KMS-11 (cell line): ENCODE measurements around the gene YPEL2.

Experiments
- H2AFZ ChIP-seq: fragments of 200-600 bp; sonication (generic); 2 replicates; pipeline ENCODE4 v1.6.1; 2016; ENCODE audit warnings: antibody characterized with exemption, mixed run types, low read depth
- H3K27ac ChIP-seq: fragments of 200-600 bp; sonication (generic); 2 replicates; pipeline ENCODE4 v1.6.1; 2016; ENCODE audit warnings: mild to moderate bottlenecking, mixed run types
- H3K27me3 ChIP-seq: fragments of 200-600 bp; sonication (generic); 2 replicates; pipeline ENCODE4 v1.6.1; 2017; ENCODE audit warnings: mild to moderate bottlenecking, low read depth, mixed run types, moderate library complexity; ENCODE audit not compliant: insufficient read depth
- H3K36me3 ChIP-seq: fragments of 200-600 bp; sonication (generic); 2 replicates; pipeline ENCODE4 v1.6.1; 2017; ENCODE audit warnings: mild to moderate bottlenecking, mixed run types; ENCODE audit not compliant: insufficient read depth
- H3K4me1 ChIP-seq: fragments of 200-600 bp; sonication (generic); 2 replicates; pipeline ENCODE4 v1.6.1; 2016; ENCODE audit warnings: mild to moderate bottlenecking, low read depth, mixed run types; ENCODE audit not compliant: poor library complexity, severe bottlenecking
- H3K4me2 ChIP-seq: fragments of 200-600 bp; sonication (generic); 2 replicates; pipeline ENCODE4 v1.7.0; 2016; ENCODE audit warnings: mild to moderate bottlenecking, mixed run types
- H3K4me3 ChIP-seq: fragments of 200-600 bp; sonication (generic); IDR thresholded peaks from 2 replicates; pipeline ENCODE4 v1.6.1; 2017; ENCODE audit warnings: low read depth, low read length, mixed read lengths; ENCODE audit not compliant: insufficient read depth
- H3K79me2 ChIP-seq: fragments of 200-600 bp; sonication (generic); 2 replicates; pipeline ENCODE4 v1.6.1; 2016; ENCODE audit warnings: low read depth, mixed run types; ENCODE audit not compliant: insufficient read depth
- H3K9ac ChIP-seq: fragments of 200-600 bp; sonication (generic); 2 replicates; pipeline ENCODE4 v1.6.1; 2016; ENCODE audit warnings: mild to moderate bottlenecking, mixed run types
- H4K20me1 ChIP-seq: fragments of 200-600 bp; sonication (generic); 2 replicates; pipeline ENCODE4 v1.6.1; 2016; ENCODE audit warnings: mild to moderate bottlenecking, mixed run types; ENCODE audit not compliant: insufficient read depth
- TF ChIP-seq, protein P1 (sequence below): fragments of 200-600 bp; sonication (generic); conservative IDR thresholded peaks from 2 replicates; pipeline ENCODE4 v1.6.1; 2017; ENCODE audit warnings: low read depth, mild to moderate bottlenecking, antibody characterized with exemption, low read length, moderate library complexity, mixed read lengths

The YPEL2 gene

DNA sequence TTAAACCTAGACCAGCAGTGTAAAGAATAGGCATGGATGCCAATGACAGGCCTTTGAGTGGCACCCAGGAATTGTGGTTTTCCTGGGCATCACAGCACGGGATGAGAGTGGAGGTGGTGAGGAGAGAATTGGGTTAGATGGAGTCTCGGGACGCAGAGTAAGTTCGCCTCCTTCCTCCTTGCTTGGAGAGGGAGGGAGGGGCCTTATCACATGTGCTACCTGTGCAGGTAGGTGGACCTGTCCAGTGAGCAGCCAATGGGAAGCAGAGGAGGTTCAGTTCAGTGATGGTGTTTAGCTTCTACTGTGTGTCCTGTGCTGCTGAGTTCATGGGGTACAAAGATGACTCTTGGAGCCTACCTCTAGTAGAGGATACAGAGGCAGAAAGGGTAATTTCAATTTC is 14.9 kb downstream of the YPEL2 start:
- no peaks in the 10 kb centered on the region for H3K79me2 ChIP-seq
- no peak overlapping the region for H3K4me3 ChIP-seq
- no peak overlapping the region for H3K27ac ChIP-seq
- no peaks in the 10 kb centered on the region for H3K36me3 ChIP-seq
- no peak overlapping the region for H2AFZ ChIP-seq
- H3K4me2 ChIP-seq: no peak overlapping the region
- H3K27me3 ChIP-seq: no peaks in the 10 kb centered on the region
- no peaks in the 10 kb centered on the region for H4K20me1 ChIP-seq
- H3K4me1 ChIP-seq: no peaks in the 10 kb centered on the region
- H3K9ac ChIP-seq: no peak overlapping the region
- TF ChIP-seq, protein P1, sequence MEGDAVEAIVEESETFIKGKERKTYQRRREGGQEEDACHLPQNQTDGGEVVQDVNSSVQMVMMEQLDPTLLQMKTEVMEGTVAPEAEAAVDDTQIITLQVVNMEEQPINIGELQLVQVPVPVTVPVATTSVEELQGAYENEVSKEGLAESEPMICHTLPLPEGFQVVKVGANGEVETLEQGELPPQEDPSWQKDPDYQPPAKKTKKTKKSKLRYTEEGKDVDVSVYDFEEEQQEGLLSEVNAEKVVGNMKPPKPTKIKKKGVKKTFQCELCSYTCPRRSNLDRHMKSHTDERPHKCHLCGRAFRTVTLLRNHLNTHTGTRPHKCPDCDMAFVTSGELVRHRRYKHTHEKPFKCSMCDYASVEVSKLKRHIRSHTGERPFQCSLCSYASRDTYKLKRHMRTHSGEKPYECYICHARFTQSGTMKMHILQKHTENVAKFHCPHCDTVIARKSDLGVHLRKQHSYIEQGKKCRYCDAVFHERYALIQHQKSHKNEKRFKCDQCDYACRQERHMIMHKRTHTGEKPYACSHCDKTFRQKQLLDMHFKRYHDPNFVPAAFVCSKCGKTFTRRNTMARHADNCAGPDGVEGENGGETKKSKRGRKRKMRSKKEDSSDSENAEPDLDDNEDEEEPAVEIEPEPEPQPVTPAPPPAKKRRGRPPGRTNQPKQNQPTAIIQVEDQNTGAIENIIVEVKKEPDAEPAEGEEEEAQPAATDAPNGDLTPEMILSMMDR: no peak

DNA sequence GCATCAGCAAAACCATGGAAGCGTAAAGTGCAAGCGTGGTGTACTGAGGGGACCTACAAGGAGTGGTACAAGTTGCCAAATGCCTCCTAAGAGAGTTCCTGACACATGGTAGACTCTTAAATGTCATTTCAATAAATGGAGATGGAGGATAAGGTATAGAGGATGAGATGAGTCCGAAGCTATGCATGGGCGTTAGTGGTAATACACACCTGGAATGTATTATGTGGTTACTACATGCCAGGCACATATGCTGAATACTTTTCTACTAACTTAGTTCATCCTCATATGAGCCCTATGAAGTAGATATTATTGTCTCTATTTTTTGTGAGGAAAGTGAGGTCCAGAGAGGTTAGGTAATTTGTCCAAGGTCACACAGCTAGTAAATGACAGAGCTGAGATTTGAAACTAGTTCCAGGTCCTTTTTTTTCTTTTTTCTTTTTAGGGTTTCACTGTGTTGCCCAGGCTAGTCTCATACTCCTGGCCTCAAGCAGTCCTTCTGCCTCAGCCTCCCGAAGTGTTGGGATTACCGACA is 15.5 kb downstream of the YPEL2 start:
- no peak overlapping the region for H3K27ac ChIP-seq
- no peaks in the 10 kb centered on the region for H3K79me2 ChIP-seq
- no peaks in the 10 kb centered on the region for H3K4me1 ChIP-seq
- H4K20me1 ChIP-seq: no peaks in the 10 kb centered on the region
- H3K36me3 ChIP-seq: no peaks in the 10 kb centered on the region
- H3K4me2 ChIP-seq: no peak overlapping the region
- no peak overlapping the region for H3K9ac ChIP-seq
- no peak overlapping the region for H2AFZ ChIP-seq
- TF ChIP-seq, protein P1: no peak
- no peak overlapping the region for H3K4me3 ChIP-seq
- H3K27me3 ChIP-seq: no peaks in the 10 kb centered on the region

DNA sequence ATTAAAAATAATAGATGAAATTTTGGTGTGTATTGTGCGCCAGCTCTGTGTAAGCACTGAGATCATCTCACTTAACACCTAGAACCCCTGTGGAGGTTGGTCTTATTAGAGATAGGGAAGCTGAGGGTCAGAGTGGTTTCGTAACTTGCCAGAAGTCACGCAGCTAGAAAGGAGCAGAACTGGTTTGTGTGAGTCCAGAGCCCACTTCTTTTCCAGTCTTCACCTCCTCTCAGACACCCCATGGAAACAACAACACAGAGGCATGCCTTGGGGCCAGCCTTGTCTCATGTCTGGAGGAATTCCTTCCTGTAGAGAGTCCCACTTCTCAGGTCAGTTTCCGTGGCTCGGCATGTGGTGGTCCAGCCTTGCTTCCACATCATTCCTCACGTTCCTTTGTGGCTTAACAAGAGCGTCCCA is 16.5 kb downstream of the YPEL2 start:
- Histone ChIP-seq H3K27ac (no peak overlapping the region), H3K4me1 (no peaks in the 10 kb centered on the region), H3K4me2 (no peak overlapping the region), H3K27me3 (no peaks in the 10 kb centered on the region), H3K9ac (no peak overlapping the region), H2AFZ (no peak overlapping the region), H3K4me3 (no peak overlapping the region), H3K79me2 (no peaks in the 10 kb centered on the region), H3K36me3 (no peaks in the 10 kb centered on the region), H4K20me1 (no peaks in the 10 kb centered on the region)
- TF ChIP-seq, protein P1: no peak

DNA sequence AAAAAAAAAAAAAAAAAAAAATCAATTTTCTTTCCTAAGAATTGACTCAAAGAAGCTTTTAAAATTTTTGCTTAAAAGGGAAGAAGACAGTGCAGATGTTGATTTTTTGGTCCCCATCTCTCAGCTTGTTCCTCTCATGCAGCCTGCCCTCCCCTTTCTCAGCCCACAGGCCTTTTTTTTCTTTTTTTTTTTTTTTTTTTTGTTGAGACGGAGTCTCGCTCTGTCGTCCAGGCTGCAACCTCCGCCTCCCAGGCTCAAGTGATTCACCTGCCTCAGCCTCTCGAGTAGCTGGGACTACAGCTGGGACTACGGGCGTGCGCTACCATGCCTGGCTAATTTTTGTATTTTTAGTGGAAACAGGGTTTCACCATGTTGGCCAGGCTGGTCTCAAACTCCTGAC is 17.7 kb downstream of the YPEL2 start:
- Histone ChIP-seq H3K9ac (no peak overlapping the region), H3K27me3 (no peaks in the 10 kb centered on the region), H3K4me2 (no peak overlapping the region), H3K4me3 (no peak overlapping the region), H3K36me3 (no peaks in the 10 kb centered on the region), H3K79me2 (no peaks in the 10 kb centered on the region), H3K27ac (no peak overlapping the region), H4K20me1 (no peaks in the 10 kb centered on the region), H2AFZ (no peak overlapping the region), H3K4me1 (no peaks in the 10 kb centered on the region)
- TF ChIP-seq, protein P1: no peak
